BLaER1 treated with 17β-estradiol and CSF1 and Interleukin-3, amounts not matched to agents 10 nM and 100 nM (cell line): ENCODE data around the gene SPATS2.
"Not testable (repeated sequence)": the region's sequence is repeated elsewhere in the genome, so short reads cannot be mapped to it uniquely, and the experiment has no call there.

Experiments
- H3K27ac ChIP-seq, 11 experiments: shearing (Covaris generic); formaldehyde crosslinking; 2 replicates each; pipeline ENCODE4 v1.8.1; 2022
- H3K27me3 ChIP-seq, 11 experiments: shearing (Covaris generic); formaldehyde crosslinking; 2 replicates each; pipeline ENCODE4 v1.8.1; 2022
- H3K36me3 ChIP-seq, 11 experiments: shearing (Covaris generic); formaldehyde crosslinking; 2 replicates each; pipeline ENCODE4 v1.8.1; 2022
- H3K4me1 ChIP-seq, 10 experiments: shearing (Covaris generic); formaldehyde crosslinking; 2 replicates each; pipeline ENCODE4 v1.8.1; 2022
- H3K4me2 ChIP-seq, 11 experiments: shearing (Covaris generic); formaldehyde crosslinking; 2 replicates each; pipeline ENCODE4 v1.8.1; 2022
- H3K4me3 ChIP-seq, 10 experiments: shearing (Covaris generic); formaldehyde crosslinking; 2 replicates each; pipeline ENCODE4 v1.8.1; 2022
- H3K9ac ChIP-seq, 11 experiments: shearing (Covaris generic); formaldehyde crosslinking; 2 replicates each; pipeline ENCODE4 v1.8.1; 2022
- H3K9me3 ChIP-seq, 11 experiments: shearing (Covaris generic); formaldehyde crosslinking; replicated peaks in 1 of 11; 2 replicates each; pipeline ENCODE4 v1.8.1; 2022
- H4K20me1 ChIP-seq, 11 experiments: shearing (Covaris generic); formaldehyde crosslinking; 2 replicates each; pipeline ENCODE4 v1.8.1; 2022
- Cebpa-rat ChIP-seq, 11 experiments: shearing (Covaris generic); IDR thresholded peaks; 2 replicates each; pipeline ENCODE4 v1.8.1; 2022

Gene SPATS2

DNA sequence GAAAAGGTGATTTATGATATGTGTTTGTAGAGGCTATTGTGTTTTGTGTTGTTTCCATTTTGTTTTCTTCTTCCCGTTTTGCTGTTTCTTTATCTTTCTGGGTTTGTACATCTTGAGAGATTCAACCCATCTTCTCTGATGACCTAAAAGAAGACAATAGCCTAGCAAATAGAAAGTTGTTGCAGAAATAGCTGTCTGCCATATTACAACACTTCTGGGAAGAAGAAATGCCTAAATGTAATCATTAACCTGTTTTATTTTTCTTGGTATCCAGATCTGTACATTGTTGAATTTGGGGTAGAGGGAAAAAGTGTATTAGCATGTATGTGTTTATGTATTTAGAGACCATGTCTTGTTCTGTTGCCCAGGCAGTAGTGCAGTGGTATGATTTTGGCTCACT, 50.3 kb downstream of the SPATS2 start:
- Histone ChIP-seq H3K4me2 (no peak overlapping the region), H3K9ac (no peak overlapping the region), H3K9me3 (no peaks in the 10 kb centered on the region), H3K4me1 (peaks cover 0 to 13% (median 7%) of the 10 kb centered on the region in 10 experiments; a peak in 11 of 20 replicates), H3K36me3 (peaks cover 0 to 17% (median 6%) of the 10 kb centered on the region in 11 experiments; a peak in 4 of 22 replicates), H3K4me3 (no peak overlapping the region), H4K20me1 (peaks cover 0 to 78% (median 11%) of the 10 kb centered on the region in 11 experiments; a peak in 12 of 22 replicates), H3K27ac (no peak overlapping the region), H3K27me3 (no peaks in the 10 kb centered on the region)
- TF ChIP-seq Cebpa-rat (IDR thresholded peaks at IDR 0.05) = no peak

DNA sequence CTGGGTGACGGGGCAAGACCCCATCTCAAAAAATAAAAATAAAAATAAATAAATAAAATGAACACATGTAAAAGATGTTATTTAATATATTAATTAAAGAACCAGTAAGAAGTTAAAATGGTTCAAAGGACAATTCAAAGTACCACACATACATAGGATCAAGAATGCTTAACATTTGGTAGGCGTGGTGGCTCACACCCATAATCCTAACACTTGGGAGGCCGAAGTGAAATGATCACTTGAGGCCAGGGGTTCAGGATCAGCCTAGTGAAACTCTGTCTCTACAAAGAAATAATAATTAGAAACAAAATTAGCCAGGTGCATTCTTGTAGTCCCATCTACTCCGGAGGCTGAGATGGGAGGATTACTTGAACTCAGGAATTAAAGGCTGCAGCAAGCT, 53.3 kb downstream of the SPATS2 start:
- H3K9ac ChIP-seq = no peak overlapping the region
- no peak overlapping the region for H3K4me2 ChIP-seq
- TF ChIP-seq Cebpa-rat (IDR thresholded peaks at IDR 0.05) = no peak
- H4K20me1 ChIP-seq = peaks cover 0 to 65% (median 11%) of the 10 kb centered on the region in 11 experiments; a peak in 9 of 22 replicates
- peaks cover 0 to 5% (median 4%) of the 10 kb centered on the region in 11 experiments; a peak in 7 of 22 replicates for H3K9me3 ChIP-seq
- H3K4me1 ChIP-seq = peaks cover 0 to 13% (median 7%) of the 10 kb centered on the region in 10 experiments; a peak in 11 of 20 replicates
- peaks cover 10 to 33% (median 14%) of the 10 kb centered on the region in 11 experiments for H3K36me3 ChIP-seq
- no peak overlapping the region for H3K4me3 ChIP-seq
- H3K27me3 ChIP-seq = no peaks in the 10 kb centered on the region
- no peak overlapping the region for H3K27ac ChIP-seq

DNA sequence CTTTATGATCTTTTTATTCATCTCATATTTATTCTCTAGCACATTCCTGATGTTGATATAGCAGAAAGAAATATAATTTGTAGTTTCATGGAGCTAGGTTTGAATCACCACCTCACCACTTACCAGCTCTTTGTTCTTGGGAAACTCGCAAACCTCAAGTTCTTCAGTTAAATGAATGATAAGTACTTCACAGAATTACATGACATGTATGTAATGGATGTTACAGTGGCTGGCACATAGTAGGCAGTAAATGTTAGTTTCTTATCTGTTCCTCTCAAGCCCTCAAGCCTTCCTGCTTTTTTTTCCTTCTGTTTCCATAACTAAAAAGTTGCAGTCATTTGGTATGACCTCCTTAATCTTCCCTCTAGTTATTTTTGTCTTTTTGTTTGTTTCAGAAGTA, 54.9 kb downstream of the SPATS2 start:
- no peaks in the 10 kb centered on the region for H3K27me3 ChIP-seq
- TF ChIP-seq Cebpa-rat (IDR thresholded peaks at IDR 0.05) = no peak
- peaks cover 18 to 43% (median 27%) of the 10 kb centered on the region in 11 experiments for H3K36me3 ChIP-seq
- peaks cover 0 to 52% (median 4%) of the 10 kb centered on the region in 11 experiments; a peak in 9 of 22 replicates for H4K20me1 ChIP-seq
- peaks cover 0 to 13% (median 7%) of the 10 kb centered on the region in 10 experiments; a peak in 11 of 20 replicates for H3K4me1 ChIP-seq
- H3K9me3 ChIP-seq = peaks cover 0 to 13% (median 9%) of the 10 kb centered on the region in 11 experiments; a peak in 12 of 22 replicates
- H3K9ac ChIP-seq = no peak overlapping the region
- H3K4me3 ChIP-seq = no peak overlapping the region
- no peak overlapping the region for H3K4me2 ChIP-seq
- no peak overlapping the region for H3K27ac ChIP-seq

DNA sequence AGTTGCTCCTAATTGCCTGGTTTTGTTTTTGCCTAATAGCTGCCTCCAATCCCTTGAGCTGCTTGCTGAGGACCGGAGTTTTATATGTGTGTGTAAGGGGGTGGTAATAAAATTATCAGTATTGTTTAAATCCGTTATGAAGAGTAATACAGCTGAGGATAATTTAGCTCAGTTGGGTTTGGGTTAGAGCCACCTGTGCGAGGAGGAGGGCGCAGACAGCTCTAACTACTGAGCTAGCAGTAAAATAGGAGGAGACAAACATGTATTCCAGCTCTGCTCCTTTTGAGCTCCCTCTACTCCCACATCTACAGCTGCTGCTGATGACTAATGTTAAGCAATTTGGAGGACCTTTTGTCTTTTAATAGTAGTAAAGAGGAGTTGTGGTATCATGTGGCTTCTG, 61.5 kb downstream of the SPATS2 start:
- Histone ChIP-seq H3K9me3 (peaks cover 0 to 27% (median 18%) of the 10 kb centered on the region in 11 experiments; a peak in 20 of 22 replicates), H3K4me2 (peak overlapping the region in 4 of 11 experiments; percentile 0 to 56 (median 48); a peak in 6 of 22 replicates), H3K27ac (0 out of 22 replicates have a peak overlapping the region, but pooled peaks of 1 of the 11 experiments have one; percentile 12), H3K27me3 (no peaks in the 10 kb centered on the region), H3K9ac (no peak overlapping the region), H3K4me1 (peaks cover 0 to 22% (median 4%) of the 10 kb centered on the region in 10 experiments; a peak in 10 of 20 replicates), H3K4me3 (no peak overlapping the region), H4K20me1 (peaks cover 0 to 8% (median 0%) of the 10 kb centered on the region in 11 experiments; a peak in 1 of 22 replicates), H3K36me3 (peaks cover 24 to 50% (median 35%) of the 10 kb centered on the region in 11 experiments)
- TF ChIP-seq Cebpa-rat (IDR thresholded peaks at IDR 0.05) = no peak

DNA sequence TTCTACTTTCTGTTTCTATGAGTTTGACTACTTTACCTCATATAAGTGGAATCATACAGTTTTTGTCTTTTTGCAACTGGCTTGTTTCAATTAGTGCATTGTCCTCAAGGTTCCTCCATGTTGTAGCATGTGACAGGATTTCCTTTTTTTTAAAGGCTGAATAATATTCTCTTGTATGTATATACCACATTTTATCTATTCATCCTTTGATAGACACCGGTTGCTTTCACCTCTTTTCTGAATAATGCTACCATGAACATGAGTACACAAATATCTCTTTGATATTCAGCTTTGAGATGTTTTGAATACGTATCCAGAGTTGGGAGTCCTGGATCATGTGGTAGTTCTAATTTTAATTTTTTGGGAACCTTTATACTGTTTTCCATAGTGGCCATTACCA, 65.4 kb downstream of the SPATS2 start:
- Histone ChIP-seq H4K20me1 (peaks cover 0 to 8% (median 0%) of the 10 kb centered on the region in 11 experiments; a peak in 1 of 22 replicates), H3K4me2 (no peak overlapping the region), H3K9me3 (peaks cover 9 to 40% (median 35%) of the 10 kb centered on the region in 11 experiments; a peak in 21 of 22 replicates), H3K27ac (no peak overlapping the region), H3K9ac (no peak overlapping the region), H3K4me3 (no peak overlapping the region), H3K36me3 (peaks cover 5 to 28% (median 15%) of the 10 kb centered on the region in 11 experiments; a peak in 14 of 22 replicates), H3K4me1 (peaks cover 0 to 22% (median 4%) of the 10 kb centered on the region in 10 experiments; a peak in 10 of 20 replicates), H3K27me3 (no peaks in the 10 kb centered on the region)
- no peak for TF ChIP-seq Cebpa-rat (IDR thresholded peaks at IDR 0.05)

DNA sequence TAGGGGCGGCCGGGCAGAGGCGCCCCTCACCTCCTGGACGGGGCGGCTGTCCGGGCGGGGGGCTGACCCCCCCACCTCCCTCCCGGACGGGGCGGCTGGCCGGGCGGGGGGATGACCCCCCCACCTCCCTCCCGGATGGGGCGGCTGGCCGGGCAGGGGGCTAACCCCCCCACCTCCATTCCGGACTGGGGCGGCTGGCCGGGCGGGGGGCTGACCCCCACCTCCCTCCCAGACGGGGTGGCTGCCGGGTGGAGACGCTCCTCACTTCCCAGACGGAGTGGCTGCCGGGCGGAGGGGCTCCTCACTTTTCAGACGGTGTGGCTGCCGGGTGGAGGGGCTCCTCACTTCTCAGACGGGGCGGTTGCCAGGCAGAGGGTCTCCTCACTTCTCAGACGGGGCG, 69.5 kb downstream of the SPATS2 start:
- H3K9ac ChIP-seq, H3K4me3 ChIP-seq, H3K27me3 ChIP-seq, H3K4me2 ChIP-seq, H3K27ac ChIP-seq: not testable (repeated sequence)
- Histone ChIP-seq H3K9me3 (peaks cover 9 to 40% (median 35%) of the 10 kb centered on the region in 11 experiments; a peak in 21 of 22 replicates), H3K4me1 (peaks cover 0 to 24% (median 0%) of the 10 kb centered on the region in 10 experiments; a peak in 5 of 20 replicates), H4K20me1 (peaks cover 0 to 28% (median 0%) of the 10 kb centered on the region in 11 experiments; a peak in 5 of 22 replicates), H3K36me3 (peaks cover 1 to 22% (median 12%) of the 10 kb centered on the region in 11 experiments; a peak in 15 of 22 replicates)

DNA sequence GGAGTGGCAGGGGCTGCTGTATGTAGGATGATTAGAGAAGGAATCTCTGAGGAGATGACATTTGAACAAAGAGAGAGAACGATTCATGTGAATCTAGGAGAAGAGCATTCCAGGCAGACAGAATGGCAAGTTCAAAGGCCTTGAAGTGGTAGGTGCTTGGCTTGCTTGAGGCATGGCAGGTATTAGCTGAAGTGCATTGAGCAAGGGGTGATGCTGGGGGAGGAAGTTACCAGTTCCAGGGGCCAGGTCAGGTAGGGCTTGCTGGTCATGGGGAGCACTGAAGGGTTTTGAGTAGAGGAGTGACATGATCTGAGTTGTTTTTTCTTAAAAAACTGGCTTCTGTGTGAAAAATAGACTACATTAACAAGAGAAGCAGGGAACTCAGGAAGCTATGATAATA, 71.8 kb downstream of the SPATS2 start:
- no peak overlapping the region for H3K4me3 ChIP-seq
- H3K9me3 ChIP-seq = peaks cover 5 to 26% (median 22%) of the 10 kb centered on the region in 11 experiments; a peak in 20 of 22 replicates
- peaks cover 0 to 36% (median 0%) of the 10 kb centered on the region in 11 experiments; a peak in 6 of 22 replicates for H4K20me1 ChIP-seq
- no peaks in the 10 kb centered on the region for H3K27me3 ChIP-seq
- H3K4me1 ChIP-seq = peaks cover 0 to 19% (median 0%) of the 10 kb centered on the region in 10 experiments; a peak in 5 of 20 replicates
- H3K27ac ChIP-seq = no peak overlapping the region
- no peak overlapping the region for H3K9ac ChIP-seq
- TF ChIP-seq Cebpa-rat (IDR thresholded peaks at IDR 0.05) = no peak
- H3K4me2 ChIP-seq = no peak overlapping the region
- H3K36me3 ChIP-seq = peaks cover 7 to 20% (median 15%) of the 10 kb centered on the region in 11 experiments; a peak in 14 of 22 replicates

DNA sequence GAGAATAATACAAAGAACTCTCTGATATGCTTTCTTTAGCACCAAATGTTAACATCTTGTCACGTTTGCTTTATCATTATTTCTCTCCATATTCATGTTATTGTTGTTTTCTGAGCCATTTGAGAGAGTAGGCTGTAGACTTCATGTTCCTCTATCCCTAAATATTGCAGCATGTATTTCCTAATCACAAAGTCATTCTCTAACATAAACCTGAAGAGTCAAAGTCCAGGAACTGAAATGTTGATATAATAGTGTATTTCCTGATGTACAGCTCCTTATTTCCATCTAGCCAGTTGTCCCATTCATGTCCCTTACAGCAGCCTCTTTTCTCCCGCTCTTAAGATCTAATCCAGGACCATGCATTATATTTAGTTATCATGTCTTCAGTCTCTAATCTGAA, 72.8 kb downstream of the SPATS2 start:
- Histone ChIP-seq H3K4me2 (no peak overlapping the region), H3K4me1 (peaks cover 0 to 19% (median 0%) of the 10 kb centered on the region in 10 experiments; a peak in 5 of 20 replicates)
- TF ChIP-seq Cebpa-rat (IDR thresholded peaks at IDR 0.05) = no peak

DNA sequence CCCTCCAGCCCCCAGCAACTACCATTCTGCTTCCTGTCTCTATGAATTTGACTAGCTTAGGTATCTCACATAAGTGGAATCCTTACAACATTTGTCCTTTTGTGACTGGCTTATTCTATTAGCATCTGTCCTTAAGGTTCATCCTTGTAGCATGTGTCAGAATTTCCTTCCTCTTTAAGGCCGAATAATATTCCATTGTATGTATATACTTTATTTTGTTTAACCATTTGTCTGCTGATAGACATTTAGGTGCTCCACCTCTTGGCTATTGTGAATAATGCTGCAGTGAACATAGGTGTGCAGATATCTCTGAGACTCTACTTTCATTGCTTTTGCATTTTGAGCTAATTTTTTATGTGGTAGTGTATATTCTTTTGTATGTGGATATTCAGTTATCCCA, 75.7 kb downstream of the SPATS2 start:
- H3K27me3 ChIP-seq = no peaks in the 10 kb centered on the region
- H3K27ac ChIP-seq = no peak overlapping the region
- peaks cover 0 to 54% (median 0%) of the 10 kb centered on the region in 11 experiments; a peak in 6 of 22 replicates for H4K20me1 ChIP-seq
- H3K4me2 ChIP-seq = no peak overlapping the region
- no peak for TF ChIP-seq Cebpa-rat (IDR thresholded peaks at IDR 0.05)
- peaks cover 21 to 26% (median 24%) of the 10 kb centered on the region in 11 experiments for H3K9me3 ChIP-seq
- H3K9ac ChIP-seq = no peak overlapping the region
- H3K36me3 ChIP-seq = peaks cover 24 to 46% (median 31%) of the 10 kb centered on the region in 11 experiments; a peak in 21 of 22 replicates
- peaks cover 0 to 19% (median 0%) of the 10 kb centered on the region in 10 experiments; a peak in 5 of 20 replicates for H3K4me1 ChIP-seq
- no peak overlapping the region for H3K4me3 ChIP-seq

More for the DNA sequence above, 72.8 kb downstream of the SPATS2 start:
- H3K27me3 ChIP-seq = no peaks in the 10 kb centered on the region
- H3K9me3 ChIP-seq = peaks cover 0 to 16% (median 14%) of the 10 kb centered on the region in 11 experiments; a peak in 19 of 22 replicates
- no peak overlapping the region for H3K27ac ChIP-seq
- no peak overlapping the region for H3K9ac ChIP-seq
- H3K36me3 ChIP-seq = peaks cover 7 to 19% (median 12%) of the 10 kb centered on the region in 11 experiments; a peak in 16 of 22 replicates
- H3K4me3 ChIP-seq = no peak overlapping the region
- H4K20me1 ChIP-seq = peaks cover 0 to 43% (median 0%) of the 10 kb centered on the region in 11 experiments; a peak in 6 of 22 replicates
